Measurements from ENCODE around the gene BRIP1.
A peak's percentile ranks its signal among the peaks of the same experiment; 100 is the strongest.

The BRIP1 gene

GRCh38 chr17:61642768-61643167 is 220.6 kb downstream of the BRIP1 start:
- no peak for DNase-seq (ENCODE audit: low read depth)
- no peak overlapping the region for H3K4me3 ChIP-seq (ENCODE audit: control insufficient read depth, low read depth, low read length)
- TF ChIP-seq, protein P1, sequence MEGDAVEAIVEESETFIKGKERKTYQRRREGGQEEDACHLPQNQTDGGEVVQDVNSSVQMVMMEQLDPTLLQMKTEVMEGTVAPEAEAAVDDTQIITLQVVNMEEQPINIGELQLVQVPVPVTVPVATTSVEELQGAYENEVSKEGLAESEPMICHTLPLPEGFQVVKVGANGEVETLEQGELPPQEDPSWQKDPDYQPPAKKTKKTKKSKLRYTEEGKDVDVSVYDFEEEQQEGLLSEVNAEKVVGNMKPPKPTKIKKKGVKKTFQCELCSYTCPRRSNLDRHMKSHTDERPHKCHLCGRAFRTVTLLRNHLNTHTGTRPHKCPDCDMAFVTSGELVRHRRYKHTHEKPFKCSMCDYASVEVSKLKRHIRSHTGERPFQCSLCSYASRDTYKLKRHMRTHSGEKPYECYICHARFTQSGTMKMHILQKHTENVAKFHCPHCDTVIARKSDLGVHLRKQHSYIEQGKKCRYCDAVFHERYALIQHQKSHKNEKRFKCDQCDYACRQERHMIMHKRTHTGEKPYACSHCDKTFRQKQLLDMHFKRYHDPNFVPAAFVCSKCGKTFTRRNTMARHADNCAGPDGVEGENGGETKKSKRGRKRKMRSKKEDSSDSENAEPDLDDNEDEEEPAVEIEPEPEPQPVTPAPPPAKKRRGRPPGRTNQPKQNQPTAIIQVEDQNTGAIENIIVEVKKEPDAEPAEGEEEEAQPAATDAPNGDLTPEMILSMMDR (conservative IDR thresholded peaks at IDR 0.05; ENCODE audit: control insufficient read depth, insufficient read depth, low read depth, low read length), result no peak

DNA sequence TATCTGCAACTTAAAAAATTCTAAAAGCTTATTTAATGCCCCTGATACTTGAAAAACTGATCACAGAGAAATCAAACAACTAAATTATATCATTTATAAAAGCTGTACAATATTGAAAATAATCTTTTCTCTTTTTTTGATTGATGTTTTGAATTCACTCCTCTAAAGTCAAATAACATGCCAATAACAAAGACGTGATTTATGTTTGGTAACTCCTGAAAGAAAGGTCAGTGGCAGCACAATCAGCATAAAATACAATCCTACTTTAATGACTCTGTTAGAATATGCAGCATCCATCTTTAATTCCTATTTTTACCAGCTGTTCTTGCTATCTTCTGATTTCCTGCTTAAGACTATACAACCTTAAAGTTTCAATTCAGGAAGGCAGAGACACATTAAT is 221.6 kb downstream of the BRIP1 start:
- no peak for DNase-seq (ENCODE audit: low read depth)
- TF ChIP-seq, protein P1 (conservative IDR thresholded peaks at IDR 0.05; ENCODE audit: control insufficient read depth, insufficient read depth, low read depth, low read length), result no peak

GRCh38 chr17:61641084-61641483 is 222.2 kb downstream of the BRIP1 start:
- TF ChIP-seq, protein P1 (conservative IDR thresholded peaks at IDR 0.05; ENCODE audit: control insufficient read depth, insufficient read depth, low read depth, low read length), result no peak
- no peak for DNase-seq (ENCODE audit: low read depth)
- no peak overlapping the region for H3K4me3 ChIP-seq (ENCODE audit: control insufficient read depth, low read depth, low read length)

More for the DNA sequence above, 221.6 kb downstream of the BRIP1 start:
- no peak overlapping the region for H3K4me3 ChIP-seq (ENCODE audit: control insufficient read depth, low read depth, low read length)

- TF ChIP-seq, protein P1 (conservative IDR thresholded peaks at IDR 0.05; ENCODE audit: control insufficient read depth, insufficient read depth, low read depth, low read length), result no peak
- no peak overlapping the region for H3K4me3 ChIP-seq (ENCODE audit: control insufficient read depth, low read depth, low read length)
- no peak for DNase-seq (ENCODE audit: low read depth)
Measured at GRCh38 chr17:61639818-61640217, 223.5 kb downstream of the BRIP1 start.

GRCh38 chr17:61638087-61638486 is 225.2 kb downstream of the BRIP1 start:
- no peak overlapping the region for H3K4me3 ChIP-seq (ENCODE audit: control insufficient read depth, low read depth, low read length)
- TF ChIP-seq, protein P1 (conservative IDR thresholded peaks at IDR 0.05; ENCODE audit: control insufficient read depth, insufficient read depth, low read depth, low read length), result no peak
- no peak for DNase-seq (ENCODE audit: low read depth)

DNA sequence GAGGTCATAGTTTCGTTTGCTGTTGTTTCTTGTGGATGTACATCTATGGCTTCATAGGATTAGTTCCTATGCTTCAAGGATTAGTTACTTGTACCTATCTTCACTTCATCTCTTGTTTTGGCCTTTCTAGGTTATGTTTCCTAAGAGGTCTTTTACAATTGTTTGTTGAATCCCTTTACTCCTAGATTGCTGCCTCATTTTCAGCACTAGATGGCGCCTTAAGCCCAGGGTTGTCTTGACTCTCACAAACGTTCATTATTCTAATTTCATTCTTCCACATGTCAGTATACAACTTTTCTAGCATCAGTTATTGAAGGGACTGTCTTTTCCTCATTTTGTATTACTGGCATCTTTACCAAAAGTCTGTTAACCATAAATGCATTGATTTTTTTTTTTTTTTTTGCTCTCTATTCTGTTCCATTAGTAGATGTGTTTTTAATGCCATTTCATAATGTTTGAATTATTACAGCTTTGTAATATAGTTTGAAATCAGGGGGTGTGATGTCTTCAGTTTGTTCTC is 227.4 kb downstream of the BRIP1 start:
- H3K4me3 ChIP-seq (ENCODE audit: control insufficient read depth, low read depth, low read length), result no peak overlapping the region
- TF ChIP-seq, protein P1 (conservative IDR thresholded peaks at IDR 0.05; ENCODE audit: control insufficient read depth, insufficient read depth, low read depth, low read length), result peak; percentile 92
- peak; percentile 69 for DNase-seq (ENCODE audit: low read depth)

Measured in fibroblast of mammary gland (primary cell).